ENCODE data around the gene CACNA1B.

Gene CACNA1B

DNA sequence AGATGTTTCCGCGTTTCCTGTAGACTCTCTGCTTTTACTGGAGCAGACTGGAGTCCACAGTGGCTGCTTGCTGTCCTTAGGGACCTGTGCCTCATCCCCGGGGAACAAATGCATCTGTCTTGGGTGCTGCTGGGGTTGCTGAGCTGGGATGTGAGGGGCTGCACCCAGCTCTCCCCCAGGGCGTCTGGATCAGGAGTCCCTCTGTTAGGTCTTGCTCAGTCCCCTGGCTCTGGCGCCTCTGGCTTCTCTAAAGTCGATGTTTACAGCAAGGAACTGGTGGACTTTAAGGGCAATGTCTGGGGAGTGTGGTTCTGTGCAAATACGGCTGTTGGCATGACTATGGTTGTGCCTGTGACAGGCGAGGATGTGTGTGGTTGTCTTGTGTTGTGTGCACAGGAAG is 91.4 kb downstream of the CACNA1B start:
- no peak for DNase-seq

GRCh38 chr9:137969685-137970084 is 92.1 kb downstream of the CACNA1B start:
- DNase-seq, result no peak

GRCh38 chr9:137970098-137970497 is 92.5 kb downstream of the CACNA1B start:
- no peak for DNase-seq

DNA sequence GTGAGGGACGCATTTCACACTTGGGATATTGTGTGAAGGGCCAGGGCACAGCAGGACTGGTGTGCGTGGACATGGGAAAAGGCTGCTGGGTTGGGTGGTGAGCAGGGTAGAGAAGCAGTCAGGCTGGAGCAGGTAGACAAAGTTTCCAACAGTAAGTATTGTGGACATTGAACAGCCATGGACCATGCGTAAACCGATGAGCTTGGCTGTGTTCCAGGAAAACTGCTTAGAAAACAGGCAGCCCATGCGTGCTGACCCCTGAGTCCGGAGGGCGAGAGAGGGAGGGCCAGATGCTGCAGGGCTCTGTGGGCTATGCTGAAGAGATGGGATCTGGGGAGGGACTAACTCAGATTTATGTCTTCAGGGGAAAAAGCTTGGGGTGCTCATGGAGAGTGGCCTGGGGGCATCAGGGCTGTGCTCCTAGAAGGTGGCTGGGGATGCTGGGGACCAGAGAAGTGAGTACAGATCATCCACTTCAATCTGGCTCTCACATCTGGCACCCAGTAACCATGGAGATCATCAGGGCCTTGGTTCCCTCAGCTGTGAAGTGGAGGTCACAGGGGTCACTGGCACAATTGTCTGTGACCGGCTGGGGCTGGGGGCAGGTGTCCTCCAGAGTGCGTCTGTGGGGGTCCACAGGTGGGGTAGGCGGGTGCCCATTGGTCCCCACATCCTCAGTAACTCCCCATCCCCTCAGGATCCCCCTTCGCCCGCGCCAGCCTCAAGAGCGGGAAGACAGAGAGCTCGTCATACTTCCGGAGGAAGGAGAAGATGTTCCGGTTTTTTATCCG is 93.3 kb downstream of the CACNA1B start:
- DNase-seq, result no peak

- DNase-seq, result no peak
These were observed 94.0 kb downstream of the CACNA1B start for GRCh38 chr9:137971477-137972138.

- no peak for DNase-seq
These were observed 94.9 kb downstream of the CACNA1B start for GRCh38 chr9:137972355-137972987.

DNA sequence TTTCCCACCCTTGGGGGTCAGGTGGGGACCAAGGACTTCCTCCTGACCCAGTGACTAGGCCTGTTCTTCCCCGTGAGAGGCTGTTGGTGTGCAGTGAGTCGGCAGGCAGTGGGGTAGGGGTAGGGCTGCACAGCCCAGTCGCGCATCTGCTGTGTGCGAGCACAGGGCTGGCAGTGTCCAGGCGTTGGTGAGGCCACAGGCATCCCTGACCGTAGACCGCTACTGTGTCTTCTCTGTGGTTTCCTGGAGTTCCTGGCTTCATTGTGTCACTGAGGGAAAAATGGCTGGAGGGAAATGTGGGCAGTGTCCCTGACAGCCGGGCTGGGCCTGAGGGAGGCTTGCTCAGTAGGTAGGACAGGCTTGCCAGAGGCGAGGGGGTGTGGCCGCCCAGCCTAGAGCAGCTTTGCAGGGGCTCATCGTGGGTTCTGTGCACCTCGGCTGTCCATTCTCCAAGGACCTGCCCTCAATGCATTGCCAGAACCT is 95.4 kb downstream of the CACNA1B start:
- no peak for DNase-seq

DNA sequence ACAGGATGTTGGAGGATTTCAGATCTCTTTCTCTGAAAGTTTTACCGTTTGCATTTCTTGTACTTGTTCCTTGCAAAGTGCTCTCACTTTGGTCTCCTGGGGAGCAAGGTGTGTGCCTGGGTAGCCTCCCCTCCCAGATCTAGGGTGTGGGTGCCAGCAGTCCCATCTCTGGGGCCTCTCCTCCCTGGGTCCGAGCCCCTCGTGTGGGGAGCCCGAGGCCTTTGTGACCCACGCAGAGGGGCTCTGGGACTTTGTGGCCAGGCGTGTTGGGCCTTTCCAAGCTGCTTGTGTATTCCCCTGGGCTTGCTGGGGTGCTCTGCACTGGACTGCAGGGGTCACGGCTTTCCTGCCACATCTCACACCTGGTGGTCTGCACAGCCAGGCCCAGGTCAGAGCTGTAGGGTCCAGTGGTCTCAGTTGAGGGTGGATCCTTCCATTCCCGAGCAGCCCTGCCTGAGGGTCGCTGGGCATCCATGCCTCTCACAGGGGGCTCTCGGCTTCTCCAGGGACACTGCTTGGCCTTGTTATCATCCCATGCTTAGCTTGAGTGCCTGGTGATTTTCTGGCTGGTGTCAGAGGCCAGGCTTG is 96.3 kb downstream of the CACNA1B start:
- no peak for DNase-seq

GRCh38 chr9:137974746-137975526 is 97.4 kb downstream of the CACNA1B start:
- DNase-seq, result no peak

DNA sequence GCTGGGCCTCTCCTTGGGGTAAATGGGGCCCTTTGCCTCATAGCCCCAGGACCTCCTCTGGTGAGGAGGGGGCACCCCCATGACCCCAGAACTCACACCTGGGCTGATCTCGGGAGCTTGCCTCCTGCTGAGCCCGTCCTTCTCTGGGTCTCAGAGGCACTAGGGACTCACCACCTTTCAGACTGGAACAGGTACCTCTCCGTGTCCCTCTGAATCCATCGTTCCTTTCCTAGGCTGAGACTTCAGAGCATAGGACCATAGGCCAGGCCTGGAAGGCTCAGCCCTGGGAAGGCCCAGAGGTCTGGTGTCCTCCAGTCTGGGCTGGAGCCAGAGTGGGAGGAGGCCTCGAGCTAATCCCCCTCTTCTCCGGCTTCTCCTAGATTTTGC is 97.9 kb downstream of the CACNA1B start:
- no peak for DNase-seq

GRCh38 chr9:137975936-137976565 is 98.5 kb downstream of the CACNA1B start:
- no peak for DNase-seq

- no peak for DNase-seq
These were observed 100.1 kb downstream of the CACNA1B start for GRCh38 chr9:137977571-137978261.

- no peak for DNase-seq
These were observed 100.7 kb downstream of the CACNA1B start for GRCh38 chr9:137978262-137978714.

DNA sequence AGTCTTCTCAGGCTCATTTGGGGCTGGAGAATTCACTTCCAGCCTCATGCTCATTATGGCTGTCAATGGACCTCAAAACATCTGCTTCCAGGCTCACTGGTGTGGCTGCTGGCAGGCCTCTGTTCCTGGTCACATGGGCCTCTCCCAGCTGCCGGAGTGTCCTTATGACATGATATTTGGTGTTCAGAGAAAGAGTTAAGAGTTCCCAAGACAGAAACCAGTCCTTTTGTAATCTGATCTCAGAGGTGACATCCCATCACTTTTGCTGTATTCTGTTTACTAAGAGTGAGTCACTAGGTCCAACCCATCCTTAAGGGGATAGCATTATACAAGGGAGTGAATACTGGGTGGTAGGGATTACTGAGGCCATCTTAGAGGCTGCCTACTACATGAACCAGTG is 104.6 kb downstream of the CACNA1B start:
- DNase-seq, result no peak

DNA sequence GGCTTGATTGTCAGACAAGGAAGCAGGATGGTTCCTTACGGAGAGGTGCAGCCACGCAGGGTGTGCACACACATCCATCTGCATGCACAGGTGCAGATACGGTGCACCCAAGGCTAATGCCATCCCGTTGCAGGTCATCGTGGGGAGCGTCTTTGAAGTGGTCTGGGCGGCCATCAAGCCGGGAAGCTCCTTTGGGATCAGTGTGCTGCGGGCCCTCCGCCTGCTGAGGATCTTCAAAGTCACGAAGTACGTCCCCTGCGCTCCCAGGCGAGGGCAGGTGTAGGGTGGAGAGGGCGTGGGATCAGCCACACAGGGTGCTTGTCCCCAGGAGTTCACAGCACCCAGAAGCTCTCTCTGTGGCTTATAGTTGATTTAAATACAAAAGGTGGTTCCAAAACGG is 106.4 kb downstream of the CACNA1B start:
- DNase-seq, result no peak

DNA sequence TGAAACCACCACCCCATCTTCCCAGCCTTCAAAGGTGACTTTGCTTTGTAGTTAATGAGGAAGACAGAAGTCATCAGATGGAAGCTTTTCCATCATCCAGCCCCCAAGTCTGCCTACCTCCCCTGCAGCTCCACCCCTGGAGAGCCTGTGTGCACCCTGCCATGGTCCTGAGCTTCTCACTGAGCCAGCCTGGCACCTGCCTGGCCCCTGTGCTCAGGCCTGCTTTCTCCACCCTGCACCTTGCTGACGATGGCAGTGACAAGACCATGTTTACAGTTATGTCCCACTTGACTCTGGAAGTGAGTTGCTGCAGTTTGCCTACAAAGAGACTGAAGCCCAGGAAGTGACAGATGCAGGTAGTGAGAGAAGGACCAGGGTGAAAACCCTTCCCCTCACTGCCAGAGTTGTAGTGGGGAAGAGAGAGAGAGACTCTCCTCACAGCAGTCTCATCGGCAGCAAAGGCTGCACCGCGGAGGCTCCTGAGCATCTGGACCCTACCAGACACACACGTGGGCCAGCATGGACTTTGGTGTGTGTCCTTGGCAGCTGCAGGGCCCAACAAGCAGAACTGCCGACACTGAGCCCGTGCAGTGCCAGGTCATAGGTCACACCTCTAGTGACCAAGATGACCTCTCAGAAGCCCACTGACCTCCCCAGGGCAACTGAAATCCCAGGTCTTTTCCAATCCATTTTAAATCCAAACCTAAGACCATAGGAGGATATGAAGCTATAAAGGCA is 107.1 kb downstream of the CACNA1B start:
- no peak for DNase-seq

DNA sequence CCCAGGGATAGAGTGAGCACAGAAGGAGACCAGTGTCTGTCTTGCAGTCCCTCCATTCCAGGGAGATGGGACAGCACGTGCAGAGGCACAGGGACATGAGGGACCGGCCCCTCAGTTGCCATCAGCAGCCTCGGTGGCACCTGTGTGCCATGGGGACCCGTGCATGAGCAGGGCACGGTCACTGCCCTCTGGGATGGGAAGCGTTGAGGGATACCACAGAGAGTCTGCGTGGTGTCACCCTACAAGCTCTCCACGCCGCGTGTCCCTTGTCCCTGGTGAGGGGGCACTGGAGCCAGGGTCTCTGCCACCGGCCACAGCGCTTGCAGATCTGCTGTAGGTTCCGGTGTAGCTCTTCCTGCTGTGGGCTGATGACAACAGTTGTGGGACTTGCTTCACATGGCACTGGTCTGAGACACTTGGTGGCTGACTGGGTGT is 108.1 kb downstream of the CACNA1B start:
- no peak for DNase-seq

GRCh38 chr9:137986268-137987099 is 108.9 kb downstream of the CACNA1B start:
- DNase-seq, result no peak

- DNase-seq, result no peak
These were observed 109.9 kb downstream of the CACNA1B start for GRCh38 chr9:137987244-137988030.
